Mucosa of descending colon (tissue), 3 donors: ENCODE results near the gene RFX6. TPM values are rescaled to one million over a fixed set of nuclear protein-coding genes. Genes with fewer than 3 reads are reported as not detected.
A peak's percentile ranks its signal among the peaks of the same experiment; 100 is the strongest.

ENCODE experiments used
- ATAC-seq: fragments of 200-7000 bp; cut with Tn5 transposase; one replicate; pipeline ENCODE4 v1.9.1; 2020; ENCODE audit warnings: mild to moderate bottlenecking, moderate library complexity
- DNase-seq, 3 donors: peaks; one replicate each; pipeline ENCODE4 v3.0.0-alpha.2; 2020
- H3K36me3 ChIP-seq: fragments of 200-600 bp; one replicate; pipeline ENCODE4 v1.8.0; 2021; ENCODE audit warnings: low read depth, mild to moderate bottlenecking
- H3K4me1 ChIP-seq: fragments of 200-600 bp; one replicate; pipeline ENCODE4 v1.8.0; 2021; ENCODE audit warnings: low read depth, mild to moderate bottlenecking
- H3K4me3 ChIP-seq: fragments of 200-600 bp; one replicate; pipeline ENCODE4 v1.8.0; 2021; ENCODE audit warnings: mild to moderate bottlenecking
- H3K9me3 ChIP-seq: fragments of 200-600 bp; one replicate; pipeline ENCODE4 v1.8.0; 2021; ENCODE audit warnings: mild to moderate bottlenecking
- CTCF ChIP-seq: fragments of 200-600 bp; IDR thresholded peaks from one replicate; pipeline ENCODE4 v1.8.0; 2022; ENCODE audit warnings: antibody characterized with exemption, mild to moderate bottlenecking
- intact Hi-C, 2 donors: fragments of 100-400 bp; cut with DNase I in 1 of 2; cut with micrococcal nuclease in 1 of 2; formaldehyde crosslinking; loops; one replicate each; pipeline versions ENCODE4 v1.11.0 to v1.11.1; 2022; cut with DNase I, micrococcal nuclease
- total RNA-seq, 3 donors: library from RNA; stranded (reverse); fragmentation: NEBNext Ultra II Directional in 2 of 3; extraction: Animal tissue kit (Norgen Biotek cat#: 25700) in 2 of 3; gene quantifications; one replicate each; pipeline versions ENCODE4 v1.2.1 to v1.2.4, GENCODE V29; 2021 to 2023
- donor health status: DM: no; HTN: no; CAD: no; lungs with moderate emphysema.
- donor health status: DM: no; HTN: no; CAD: no.
- donor health status: DM: no; HTN: yes; CAD: no.

RFX6 gene
- total RNA-seq, 3 donors from 2014 or later: 0.25 to 1.6 (median 0.67) TPM

- Histone ChIP-seq H3K4me3 (no peak overlapping the region), H3K36me3 (no peaks in the 10 kb centered on the region), H3K9me3 (no peaks in the 10 kb centered on the region), H3K4me1 (no peaks in the 10 kb centered on the region)
- ATAC-seq (no peak), DNase-seq (no peak)
- intact Hi-C loops: no loop called here
- no peak for TF ChIP-seq CTCF
Measured at GRCh38 chr6:116931456-116931855, 54.4 kb downstream of the RFX6 start.

DNA sequence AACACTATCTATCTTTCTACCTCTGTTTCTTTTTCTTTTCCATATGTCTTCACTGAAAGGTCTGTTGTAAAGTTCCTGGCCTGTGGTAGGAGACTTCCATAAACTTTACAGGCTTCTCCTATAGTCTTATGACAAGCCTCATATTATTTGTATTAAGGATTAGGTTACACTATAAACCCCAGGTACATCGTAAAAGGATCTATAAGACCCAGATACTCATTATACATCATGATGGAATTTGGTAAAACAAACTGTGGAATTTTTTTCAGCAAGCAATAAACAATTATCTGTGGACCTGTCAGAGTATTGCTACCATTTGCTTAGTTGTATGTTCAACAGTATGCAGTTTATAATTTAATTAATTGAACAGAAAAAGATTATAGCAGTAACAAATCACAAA lies 55.5 kb downstream of the RFX6 start:
- DNase-seq: no peak
- no peak for TF ChIP-seq CTCF
- Histone ChIP-seq H3K9me3 (no peaks in the 10 kb centered on the region), H3K4me3 (no peak overlapping the region), H3K36me3 (no peaks in the 10 kb centered on the region), H3K4me1 (no peaks in the 10 kb centered on the region)
- intact Hi-C loops: no loop called here
- no peak for ATAC-seq

GRCh38 chr6:116933485-116933884 lies 56.4 kb downstream of the RFX6 start:
- Histone ChIP-seq H3K9me3 (no peaks in the 10 kb centered on the region), H3K4me3 (no peak overlapping the region), H3K36me3 (no peaks in the 10 kb centered on the region), H3K4me1 (no peaks in the 10 kb centered on the region)
- no peak for TF ChIP-seq CTCF
- intact Hi-C loops: no loop called here
- DNase-seq: no peak
- no peak for ATAC-seq

DNA sequence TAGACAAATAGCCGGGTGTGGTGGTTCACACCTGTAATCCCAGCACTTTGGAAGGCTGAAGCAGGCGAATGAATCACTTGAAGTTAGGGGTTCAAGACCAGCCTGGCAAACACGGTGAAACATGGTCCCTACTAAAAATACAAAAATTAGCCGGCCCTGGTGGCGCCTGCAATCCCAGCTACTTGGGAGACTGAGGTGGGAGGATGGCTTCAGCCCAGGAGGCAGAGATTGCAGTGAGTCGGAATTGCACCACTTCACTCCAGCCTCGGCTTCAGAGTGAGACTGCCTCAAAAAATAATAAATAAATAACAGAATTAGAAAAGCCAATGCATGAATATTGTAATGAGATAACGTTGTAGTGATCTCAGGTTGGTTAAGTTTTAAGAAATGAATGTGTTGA lies 61.3 kb downstream of the RFX6 start:
- DNase-seq (no peak), ATAC-seq (no peak)
- intact Hi-C loops: no loop called here
- Histone ChIP-seq H3K4me3 (no peak overlapping the region), H3K36me3 (no peaks in the 10 kb centered on the region), H3K9me3 (no peaks in the 10 kb centered on the region), H3K4me1 (peaks cover 8% of the 10 kb centered on the region)
- TF ChIP-seq CTCF: no peak

DNA sequence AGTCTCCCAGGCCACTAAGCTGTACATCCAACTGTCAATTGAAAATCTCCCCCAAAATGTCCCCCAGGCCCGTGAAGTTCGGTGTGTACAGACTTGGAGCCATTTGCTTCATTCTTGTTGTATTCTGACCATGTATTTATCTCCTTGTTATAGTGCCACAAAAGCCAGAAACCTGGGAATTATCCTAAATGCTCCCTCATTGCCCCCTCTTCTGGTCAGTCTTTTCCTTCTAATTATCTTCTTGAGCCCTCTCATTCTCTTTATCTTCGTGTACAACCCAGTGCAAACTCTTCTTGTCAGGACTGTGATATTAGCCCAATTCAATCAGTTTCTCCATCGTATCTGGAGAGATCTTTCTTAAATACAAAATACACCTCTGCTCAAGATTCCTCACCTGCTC lies 64.7 kb downstream of the RFX6 start:
- ATAC-seq (no peak), DNase-seq (no peak)
- H3K4me1 ChIP-seq: peaks cover 14% of the 10 kb centered on the region
- intact Hi-C loops: no loop called here
- no peak overlapping the region for H3K4me3 ChIP-seq
- H3K36me3 ChIP-seq: no peaks in the 10 kb centered on the region
- TF ChIP-seq CTCF: no peak
- no peaks in the 10 kb centered on the region for H3K9me3 ChIP-seq

DNA sequence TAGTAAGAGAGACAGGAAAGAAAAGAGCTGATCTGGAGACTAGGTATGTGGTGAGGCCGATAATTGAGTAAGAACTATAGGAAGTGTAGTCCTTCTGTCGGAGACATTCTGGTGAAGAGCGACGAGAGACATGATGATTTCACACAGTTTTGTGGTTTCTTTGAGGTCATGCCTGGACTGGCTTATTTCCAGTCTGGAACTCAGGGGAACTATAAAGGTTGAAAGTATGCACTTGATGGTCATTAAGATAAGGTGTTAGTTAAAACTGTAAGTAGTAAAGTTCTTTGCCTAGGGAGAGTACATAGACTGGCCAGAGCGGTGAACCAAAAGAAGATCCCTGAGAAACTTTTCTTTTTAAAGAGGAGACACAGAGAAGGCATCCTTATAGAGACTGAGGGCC lies 68.8 kb downstream of the RFX6 start:
- peak in 1 of 3 donors; percentile 16 for DNase-seq

More for the DNA sequence above, 68.8 kb downstream of the RFX6 start:
- no peaks in the 10 kb centered on the region for H3K9me3 ChIP-seq
- ATAC-seq: peak; percentile 87
- no peak for TF ChIP-seq CTCF
- H3K4me3 ChIP-seq: no peak overlapping the region
- H3K36me3 ChIP-seq: no peaks in the 10 kb centered on the region
- intact Hi-C loops: no loop called here
- H3K4me1 ChIP-seq: peaks cover 20% of the 10 kb centered on the region
